GM21381 (cell line): ENCODE measurements around the gene OR4Q3.
"Not testable (repeated sequence)": the region's sequence is repeated elsewhere in the genome, so short reads cannot be mapped to it uniquely, and the experiment has no call there.

Experiments used
- ATAC-seq: cut with Tn5 transposase; IDR thresholded peaks from one replicate; pipeline ENCODE4 v1.9.1; 2021; ENCODE audit warnings: mild to moderate bottlenecking, moderate library complexity; ENCODE audit not compliant: unreplicated experiment

OR4Q3 gene

GRCh38 chr14:19743256-19743655 lies at the start of gene OR4Q3:
Gene OR4Q3, plus strand, starts transcription at chr14:19743571.
- no peak for ATAC-seq

- ATAC-seq = no peak
These were observed 14.0 kb upstream of the OR4Q3 start for GRCh38 chr14:19729359-19729758.

GRCh38 chr14:19729763-19730162 lies 13.6 kb upstream of the OR4Q3 start:
- ATAC-seq = no peak

- not testable (repeated sequence) for ATAC-seq
These were observed 9.5 kb upstream of the OR4Q3 start for GRCh38 chr14:19733893-19734292.

- ATAC-seq = not testable (repeated sequence)
These were observed 8.9 kb downstream of the OR4Q3 start for GRCh38 chr14:19752316-19752715.

GRCh38 chr14:19754172-19754571 lies 10.8 kb downstream of the OR4Q3 start:
- ATAC-seq = no peak

- ATAC-seq = not testable (repeated sequence)
These were observed 28.1 kb downstream of the OR4Q3 start for GRCh38 chr14:19771491-19771890.

GRCh38 chr14:19771895-19772430 lies 28.6 kb downstream of the OR4Q3 start:
- ATAC-seq = no peak

GRCh38 chr14:19772454-19772853 lies 29.1 kb downstream of the OR4Q3 start:
- ATAC-seq = not testable (repeated sequence)

GRCh38 chr14:19773204-19773603 lies 29.8 kb downstream of the OR4Q3 start, which contains the start of gene OR4M1:
Gene OR4M1, plus strand, starts transcription at chr14:19773504. Its CDS starts 6,819 bp downstream, at chr14:19780323.
- ATAC-seq = not testable (repeated sequence)

- no peak for ATAC-seq
These were observed 32.2 kb downstream of the OR4Q3 start for GRCh38 chr14:19775587-19775986.

GRCh38 chr14:19785848-19786247 lies 42.5 kb downstream of the OR4Q3 start:
- not testable (repeated sequence) for ATAC-seq

- ATAC-seq = not testable (repeated sequence)
These were observed 43.9 kb downstream of the OR4Q3 start for GRCh38 chr14:19787318-19787717.

- ATAC-seq = not testable (repeated sequence)
These were observed 44.8 kb downstream of the OR4Q3 start for GRCh38 chr14:19788150-19788549.

- not testable (repeated sequence) for ATAC-seq
These were observed 53.2 kb downstream of the OR4Q3 start for GRCh38 chr14:19796520-19797108.
